CD4-positive, alpha-beta T cell treated with Interleukin-10 for 1 hour (primary cell): ENCODE results near the gene FAM76A.
"Not testable (repeated sequence)": the region's sequence is repeated elsewhere in the genome, so short reads cannot be mapped to it uniquely, and the experiment has no call there.

Experiments used
- DNase-seq: peaks from one replicate; pipeline ENCODE4 v3.0.0-alpha.2; 2020

The FAM76A gene

GRCh38 chr1:27726173-27727044, 648 bp downstream of the FAM76A start:
- no peak for DNase-seq

DNA sequence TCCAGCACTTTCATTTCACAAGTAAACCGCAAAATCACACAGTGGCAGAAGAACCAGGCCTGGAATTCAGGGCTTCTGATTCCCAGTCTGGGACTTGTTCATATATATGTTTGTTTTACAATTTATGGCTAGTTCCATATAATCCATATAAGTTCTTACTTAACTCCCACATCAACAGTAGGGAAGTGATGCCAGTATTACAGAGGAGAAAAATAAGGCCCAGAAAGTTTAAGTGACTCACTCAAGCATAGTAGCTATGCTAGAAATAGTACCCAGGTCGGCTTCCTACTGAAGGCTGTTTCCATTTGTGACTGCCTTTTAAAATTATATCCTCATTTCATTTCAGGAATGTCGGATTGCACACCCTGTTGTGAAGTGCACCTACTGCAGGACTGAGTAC, 1.4 kb downstream of the FAM76A start:
- peak; percentile 3 for DNase-seq

- no peak for DNase-seq
Observed at GRCh38 chr1:27736252-27736651, 10.5 kb downstream of the FAM76A start.

- DNase-seq: no peak
Observed at GRCh38 chr1:27741121-27741520, 15.4 kb downstream of the FAM76A start.

DNA sequence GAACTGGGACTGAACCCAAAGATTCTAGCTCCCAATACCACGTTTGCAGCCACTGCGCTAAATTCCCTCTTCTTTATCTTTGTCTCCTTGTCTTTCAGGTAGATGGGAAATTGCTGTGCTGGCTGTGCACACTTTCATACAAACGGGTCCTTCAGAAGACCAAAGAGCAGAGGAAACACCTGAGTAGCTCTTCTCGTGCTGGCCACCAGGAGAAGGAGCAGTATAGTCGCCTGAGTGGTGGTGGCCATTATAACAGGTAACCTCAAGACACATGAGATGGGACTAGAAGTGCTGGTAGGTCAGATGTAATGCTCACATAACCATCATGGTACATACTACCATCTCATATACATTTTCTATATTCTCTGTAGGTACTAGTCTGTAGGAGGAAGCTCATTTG, 18.8 kb downstream of the FAM76A start:
- no peak for DNase-seq

- DNase-seq: no peak
Observed at GRCh38 chr1:27745466-27745865, 19.7 kb downstream of the FAM76A start.

GRCh38 chr1:27752360-27752759, 26.6 kb downstream of the FAM76A start:
- no peak for DNase-seq

DNA sequence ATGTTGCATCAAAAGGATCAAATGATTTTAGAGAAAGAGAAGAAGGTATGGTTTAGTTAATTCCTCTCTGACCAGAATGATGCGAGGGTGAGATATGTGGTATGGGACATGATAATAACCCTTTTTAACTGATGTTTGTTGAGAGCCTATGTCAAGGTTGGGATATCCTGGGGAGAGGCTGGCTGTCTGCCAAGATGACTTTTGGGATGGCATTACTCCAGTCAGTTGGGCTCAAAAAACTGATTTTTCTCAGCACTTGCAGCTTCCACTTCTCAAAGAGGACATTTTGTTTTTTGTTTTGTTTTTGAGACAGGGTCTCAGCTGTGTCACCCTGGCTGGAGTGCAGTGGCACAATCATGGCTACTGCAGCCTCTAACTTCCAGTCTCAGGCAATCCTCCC, 29.5 kb downstream of the FAM76A start:
- DNase-seq: no peak

DNA sequence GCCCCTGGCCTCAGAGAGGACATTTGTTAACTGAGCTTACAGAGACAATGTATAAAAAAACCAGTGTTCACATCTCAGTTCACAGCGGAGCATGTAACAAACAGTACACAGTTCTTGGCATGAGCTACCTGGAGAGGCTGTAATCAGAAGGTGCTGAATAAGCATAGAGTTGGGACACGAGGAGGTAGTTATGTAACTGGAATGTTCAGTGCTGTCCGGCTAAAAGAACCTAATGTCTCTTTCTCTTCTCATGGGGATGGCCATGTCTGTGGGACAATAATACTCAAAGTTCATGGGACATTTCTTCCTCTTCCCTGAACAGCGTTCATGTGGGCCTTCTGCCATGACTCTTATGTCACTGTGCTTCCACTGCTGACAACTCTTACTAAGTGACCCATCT, 30.1 kb downstream of the FAM76A start:
- no peak for DNase-seq

DNA sequence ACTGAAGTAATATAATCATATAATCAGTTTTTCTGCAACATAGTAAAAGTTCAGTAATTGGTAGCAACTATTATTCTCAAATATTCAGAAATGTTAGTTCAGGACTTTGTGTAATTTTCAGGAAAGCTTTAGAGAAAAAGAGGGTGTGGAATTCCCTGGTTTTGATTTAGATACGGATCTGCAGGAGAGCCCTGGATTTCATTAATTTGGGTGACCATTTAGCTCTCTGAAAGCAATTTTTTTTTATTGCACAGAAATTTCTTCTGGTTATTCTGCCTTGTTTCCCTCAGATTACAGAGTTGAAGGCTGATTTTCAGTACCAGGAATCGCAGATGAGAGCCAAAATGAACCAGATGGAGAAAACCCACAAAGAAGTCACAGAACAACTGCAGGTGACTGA, 33.5 kb downstream of the FAM76A start:
- no peak for DNase-seq

GRCh38 chr1:27760426-27760825, 34.7 kb downstream of the FAM76A start:
- DNase-seq: no peak

GRCh38 chr1:27762033-27762432, 36.3 kb downstream of the FAM76A start:
- DNase-seq: no peak

DNA sequence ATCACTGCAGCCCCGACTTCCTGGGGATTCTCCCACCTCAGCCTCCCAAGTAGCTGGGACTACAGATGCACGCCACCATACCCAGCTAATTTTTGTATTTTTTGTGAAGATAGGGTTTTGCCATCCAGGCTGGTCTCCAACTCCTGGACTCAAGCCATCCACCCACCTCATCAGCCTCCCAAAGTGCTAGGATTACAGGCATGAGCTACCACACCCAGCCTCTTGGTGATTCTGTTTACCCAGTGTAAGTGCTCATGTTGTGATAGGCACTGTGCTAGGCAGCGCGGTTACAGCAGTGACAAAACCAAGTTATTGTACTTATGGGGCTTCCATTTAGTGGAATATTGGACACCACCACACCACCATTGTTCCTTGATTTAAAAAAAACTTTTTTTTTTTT, 37.6 kb downstream of the FAM76A start:
- DNase-seq: no peak

DNA sequence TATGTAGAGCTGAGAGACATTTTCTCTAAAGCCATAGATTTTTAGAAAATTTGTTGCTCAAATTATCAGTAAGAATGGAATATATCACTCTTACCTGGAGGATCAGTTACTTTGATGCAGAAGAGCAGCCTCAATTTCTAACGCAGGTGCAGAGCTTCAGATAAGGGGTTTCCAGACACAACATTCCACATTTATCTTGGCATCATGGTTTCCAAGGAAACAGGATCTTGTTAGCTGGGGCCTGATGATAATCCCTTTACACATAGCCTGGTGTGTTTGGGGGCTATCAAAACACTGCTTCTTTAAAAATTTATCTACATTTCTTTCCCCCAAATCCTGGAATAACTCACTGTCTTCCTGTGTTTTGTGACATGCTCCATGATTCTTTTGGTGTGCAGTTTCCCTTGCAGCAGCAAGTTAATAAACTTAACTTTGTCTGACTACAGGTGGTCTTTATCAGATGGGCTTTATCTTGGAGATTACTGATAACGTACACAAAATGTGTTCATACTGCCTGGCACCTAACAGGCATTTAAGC, 44.6 kb downstream of the FAM76A start:
- DNase-seq: no peak

GRCh38 chr1:27772036-27772931, 46.5 kb downstream of the FAM76A start:
- no peak for DNase-seq

DNA sequence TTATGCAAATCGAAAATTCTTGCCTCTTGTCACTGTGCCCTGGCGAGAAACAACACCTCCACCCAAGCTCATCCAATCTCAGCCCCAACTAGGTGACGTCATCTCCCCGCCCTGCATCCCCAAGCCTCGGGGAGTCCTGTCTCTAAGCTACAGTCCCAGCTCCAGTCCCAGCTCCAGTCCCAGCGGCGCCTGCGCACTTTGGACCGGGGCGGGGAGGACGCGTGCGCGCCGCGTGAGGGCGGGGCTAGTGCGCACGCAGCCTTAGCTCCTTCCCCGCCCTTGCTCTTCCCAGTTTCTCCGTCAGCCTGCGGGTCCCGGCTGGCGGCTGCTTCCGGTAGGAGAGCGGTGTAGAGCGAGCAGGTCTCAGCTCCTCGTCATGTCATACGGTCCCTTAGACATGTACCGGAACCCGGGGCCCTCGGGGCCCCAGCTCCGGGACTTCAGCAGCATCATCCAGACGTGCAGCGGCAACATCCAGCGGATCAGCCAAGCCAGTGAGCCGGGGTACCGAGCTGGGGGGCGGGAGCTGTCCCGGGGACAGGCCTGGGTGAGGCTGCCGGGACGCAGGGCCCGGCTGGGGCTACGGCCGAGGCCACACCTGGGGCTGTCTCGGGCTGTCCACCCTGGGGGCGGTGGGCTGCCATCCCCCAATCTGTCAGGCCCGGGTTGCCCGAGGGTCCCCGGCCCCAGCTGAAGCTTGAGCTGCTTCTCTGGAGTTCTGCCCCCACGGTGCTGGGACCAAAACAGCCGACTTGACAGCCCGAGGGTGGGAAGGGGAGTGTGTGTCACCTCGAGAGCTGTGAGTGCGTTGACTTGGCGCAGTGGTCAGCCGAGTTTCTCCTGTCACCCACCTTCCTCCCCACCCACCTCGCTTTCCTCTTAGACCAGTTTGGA, 47.4 kb downstream of the FAM76A start, which contains the start of gene STX12:
TSS of gene STX12 (plus strand) at position 288 of the 894 bp plus-strand sequence. CDS start at position 377, 89 bp downstream.
- DNase-seq: peak; percentile 100

DNA sequence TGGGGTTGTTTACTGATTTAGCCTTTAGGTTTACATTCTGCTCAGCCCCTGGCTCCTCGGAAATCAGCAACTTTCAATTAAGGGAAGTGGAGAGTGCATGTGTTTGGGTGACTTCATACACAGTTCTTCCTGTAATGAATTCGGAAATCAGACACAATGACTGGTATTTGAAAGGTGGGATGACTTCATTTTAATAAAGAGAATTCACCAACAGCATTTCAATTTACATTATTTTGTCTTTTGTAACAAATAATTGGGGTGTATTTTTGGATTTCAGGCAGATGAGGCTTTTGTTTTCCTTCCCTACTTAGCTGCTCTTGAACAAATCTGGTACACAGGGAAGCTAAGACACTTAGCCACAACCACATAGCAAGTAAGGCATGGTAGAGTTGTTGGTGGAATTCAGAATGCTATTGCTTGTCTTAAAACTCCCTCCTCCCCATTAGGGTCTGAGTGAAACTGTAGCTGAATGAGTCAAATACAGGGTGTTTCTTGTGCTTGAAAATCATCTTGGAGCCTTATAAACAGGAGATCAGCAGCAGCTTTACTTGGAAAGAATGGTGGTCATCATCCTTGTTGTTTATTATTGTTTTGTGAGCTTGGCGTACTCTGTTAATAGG, 48.2 kb downstream of the FAM76A start:
- peak; percentile 49 for DNase-seq

GRCh38 chr1:27774654-27775053, 48.9 kb downstream of the FAM76A start:
- DNase-seq: no peak

- not testable (repeated sequence) for DNase-seq
Observed at GRCh38 chr1:27775336-27775735, 49.6 kb downstream of the FAM76A start.

GRCh38 chr1:27776276-27776675, 50.5 kb downstream of the FAM76A start:
- DNase-seq: not testable (repeated sequence)

- no peak for DNase-seq
Observed at GRCh38 chr1:27778056-27778455, 52.3 kb downstream of the FAM76A start.

- DNase-seq: no peak
Observed at GRCh38 chr1:27779122-27779521, 53.4 kb downstream of the FAM76A start.
